ENCODE results near the gene RFFL. TPM values are rescaled to one million over a fixed set of nuclear protein-coding genes. Genes with fewer than 3 reads are reported as not detected.

Gene RFFL
- total RNA-seq, 1 experiment from 2014 or later: 37.7 TPM

DNA sequence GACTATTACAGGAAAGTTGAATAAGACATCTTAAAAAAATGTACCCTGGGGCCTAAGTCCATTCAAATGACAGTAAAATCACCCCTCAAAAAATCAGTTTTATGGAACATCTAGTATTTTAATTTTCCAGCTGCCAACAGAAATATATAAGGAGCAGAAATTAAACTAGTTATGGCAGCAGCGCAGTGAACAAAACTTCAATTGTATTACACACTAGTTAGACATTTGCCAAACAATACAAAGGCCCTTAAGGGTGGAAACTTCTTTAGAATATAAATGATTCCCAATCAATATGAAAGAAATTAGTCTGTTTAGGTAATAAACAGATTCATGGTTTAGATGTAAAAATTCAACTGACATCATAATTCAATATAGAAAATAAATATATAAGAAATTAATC lies 18.1 kb upstream of the RFFL start:
- H3K4me1 ChIP-seq (ENCODE audit: insufficient read depth, low read length): peaks cover 85% of the 10 kb centered on the region
- H3K36me3 ChIP-seq (ENCODE audit: low read depth, low read length): peaks cover 5% of the 10 kb centered on the region; the same call in 1 of the 2 replicates
- H3K79me2 ChIP-seq (ENCODE audit: low read length): peaks cover 85% of the 10 kb centered on the region
- no peak for TF ChIP-seq CTCF (conservative IDR thresholded peaks at IDR 0.05; ENCODE audit: low read depth, low read length)
- no peak for TF ChIP-seq EZH2 (IDR thresholded peaks at IDR 0.05; ENCODE audit: low read length, unreplicated experiment)
- no peak for TF ChIP-seq EZH2phosphoT487 (IDR thresholded peaks at IDR 0.05; ENCODE audit: borderline replicate concordance, low read length)
- H3K4me2 ChIP-seq (ENCODE audit: low read length): peak overlapping the region; percentile 83
- H3K4me3 ChIP-seq (ENCODE audit: low read length): no peak overlapping the region
- intact Hi-C loops (cut with micrococcal nuclease): no loop called here
- H3F3A ChIP-seq (ENCODE audit: low read length, unreplicated experiment): peaks cover 21% of the 10 kb centered on the region
- no peaks in the 10 kb centered on the region for H4K20me1 ChIP-seq (ENCODE audit: low read length)
- POLR2A ChIA-PET (ENCODE audit: unreplicated experiment): no interaction called here
- DNase-seq (no peak), ATAC-seq (no peak)
- no peak overlapping the region for H2AFZ ChIP-seq (ENCODE audit: low read length)
- H3K27ac ChIP-seq (ENCODE audit: low read length): peak overlapping the region; percentile 99
- CTCF ChIA-PET: no interaction called here
- no TSS peak for BruUV-seq (replicated peaks)
- H3K9ac ChIP-seq (ENCODE audit: low read length): peak overlapping the region; percentile 88
- H3K9me2 ChIP-seq (replicated peaks; ENCODE audit: low read length): no peaks in the 10 kb centered on the region
- no peaks in the 10 kb centered on the region for H3K9me3 ChIP-seq (ENCODE audit: low read length)
- H3K27me3 ChIP-seq (ENCODE audit: low read length): no peaks in the 10 kb centered on the region

DNA sequence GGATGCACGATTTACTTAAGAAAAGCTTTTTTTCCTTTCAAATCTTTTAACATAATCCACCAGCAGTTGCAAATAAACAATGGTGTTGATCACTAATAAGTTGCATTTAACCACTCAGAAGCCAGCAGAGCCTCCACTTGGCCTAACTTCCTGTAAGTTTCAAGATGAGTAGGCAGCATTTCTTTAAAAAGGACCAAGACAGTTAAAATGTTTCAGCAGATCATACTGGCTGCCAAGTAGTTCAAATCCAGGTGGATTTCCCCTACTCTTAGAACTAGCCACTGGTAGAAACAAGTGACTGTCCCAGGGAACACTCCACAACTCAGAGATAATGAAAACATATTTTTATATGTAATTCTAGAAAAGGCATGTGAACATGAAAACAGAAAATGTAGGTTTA lies 17.0 kb upstream of the RFFL start:
- Histone ChIP-seq H2AFZ (ENCODE audit: low read length) (no peak overlapping the region), H3K9ac (ENCODE audit: low read length) (peak overlapping the region; percentile 88), H3K27ac (ENCODE audit: low read length) (peak overlapping the region; percentile 99), H3K9me3 (ENCODE audit: low read length) (no peaks in the 10 kb centered on the region), H3K27me3 (ENCODE audit: low read length) (no peaks in the 10 kb centered on the region), H3F3A (ENCODE audit: low read length, unreplicated experiment) (peaks cover 18% of the 10 kb centered on the region), H3K36me3 (ENCODE audit: low read depth, low read length) (peaks cover 5% of the 10 kb centered on the region; the same call in 1 of the 2 replicates), H3K4me1 (ENCODE audit: insufficient read depth, low read length) (peaks cover 76% of the 10 kb centered on the region), H3K4me2 (ENCODE audit: low read length) (peak overlapping the region; percentile 83), H3K4me3 (ENCODE audit: low read length) (no peak overlapping the region), H3K9me2 (replicated peaks; ENCODE audit: low read length) (no peaks in the 10 kb centered on the region), H3K79me2 (ENCODE audit: low read length) (peaks cover 83% of the 10 kb centered on the region), H4K20me1 (ENCODE audit: low read length) (no peaks in the 10 kb centered on the region)
- TF ChIP-seq CTCF (conservative IDR thresholded peaks at IDR 0.05; ENCODE audit: low read depth, low read length): no peak
- BruUV-seq (replicated peaks): no TSS peak
- POLR2A ChIA-PET (ENCODE audit: unreplicated experiment): interaction anchor here (0.7 kb wide), 1 partner anchor 80 kb away, joined by 4 read pairs; no protein-coding TSS in a partner anchor
- intact Hi-C loops (cut with micrococcal nuclease): no loop called here
- ATAC-seq (no peak), DNase-seq (no peak)
- CTCF ChIA-PET: no interaction called here

- intact Hi-C loops (cut with micrococcal nuclease): no loop called here
- BruUV-seq (replicated peaks): no TSS peak
- Histone ChIP-seq H3K4me1 (ENCODE audit: insufficient read depth, low read length) (peaks cover 81% of the 10 kb centered on the region), H3F3A (ENCODE audit: low read length, unreplicated experiment) (peaks cover 15% of the 10 kb centered on the region), H3K9me3 (ENCODE audit: low read length) (no peaks in the 10 kb centered on the region), H3K79me2 (ENCODE audit: low read length) (peaks cover 90% of the 10 kb centered on the region), H3K36me3 (ENCODE audit: low read depth, low read length) (peaks cover 5% of the 10 kb centered on the region; the same call in 1 of the 2 replicates), H3K27me3 (ENCODE audit: low read length) (no peaks in the 10 kb centered on the region), H3K9ac (ENCODE audit: low read length) (peak overlapping the region; percentile 88), H4K20me1 (ENCODE audit: low read length) (no peaks in the 10 kb centered on the region), H3K9me2 (replicated peaks; ENCODE audit: low read length) (no peaks in the 10 kb centered on the region), H2AFZ (ENCODE audit: low read length) (no peak overlapping the region), H3K4me2 (ENCODE audit: low read length) (peak overlapping the region; percentile 83), H3K27ac (ENCODE audit: low read length) (peak overlapping the region; percentile 99), H3K4me3 (ENCODE audit: low read length) (0 out of 2 replicates have a peak overlapping the region, but pooled peaks have one; percentile 34)
- DNase-seq (peak; percentile 85), ATAC-seq (peak; percentile 88)
- ChIA-PET POLR2A (ENCODE audit: unreplicated experiment) (no interaction called here), CTCF (no interaction called here)
- TF ChIP-seq CTCF (conservative IDR thresholded peaks at IDR 0.05; ENCODE audit: low read depth, low read length) (no peak), EZH2 (IDR thresholded peaks at IDR 0.05; ENCODE audit: low read length, unreplicated experiment) (no peak), EZH2phosphoT487 (IDR thresholded peaks at IDR 0.05; ENCODE audit: borderline replicate concordance, low read length) (no peak)
Measured at GRCh38 chr17:35079547-35080423, 16.3 kb upstream of the RFFL start.

Data from PC-3 (cell line).